HEK293T (cell line): ENCODE results near the gene KRT14.

Experiments
- ARNT ChIP-seq: fragments of 450-650 bp; IDR thresholded peaks from 2 replicates; pipeline ENCODE4 v1.6.1; 2017; ENCODE audit warnings: mild to moderate bottlenecking
- FOXK2 ChIP-seq: fragments of 450-650 bp; IDR thresholded peaks from 2 replicates; pipeline ENCODE4 v1.6.1; 2016; ENCODE audit warnings: mild to moderate bottlenecking
- FOXM1 ChIP-seq: fragments of 450-650 bp; IDR thresholded peaks from 2 replicates; pipeline ENCODE4 v1.6.1; 2017; ENCODE audit warnings: mild to moderate bottlenecking, borderline replicate concordance

- TF ChIP-seq ARNT (no peak), FOXM1 (no peak), FOXK2 (no peak)
Observed at GRCh38 chr17:41539071-41539492, 47.6 kb downstream of the KRT14 start.
